ENCODE measurements around the gene PYGB.

Gene PYGB

DNA sequence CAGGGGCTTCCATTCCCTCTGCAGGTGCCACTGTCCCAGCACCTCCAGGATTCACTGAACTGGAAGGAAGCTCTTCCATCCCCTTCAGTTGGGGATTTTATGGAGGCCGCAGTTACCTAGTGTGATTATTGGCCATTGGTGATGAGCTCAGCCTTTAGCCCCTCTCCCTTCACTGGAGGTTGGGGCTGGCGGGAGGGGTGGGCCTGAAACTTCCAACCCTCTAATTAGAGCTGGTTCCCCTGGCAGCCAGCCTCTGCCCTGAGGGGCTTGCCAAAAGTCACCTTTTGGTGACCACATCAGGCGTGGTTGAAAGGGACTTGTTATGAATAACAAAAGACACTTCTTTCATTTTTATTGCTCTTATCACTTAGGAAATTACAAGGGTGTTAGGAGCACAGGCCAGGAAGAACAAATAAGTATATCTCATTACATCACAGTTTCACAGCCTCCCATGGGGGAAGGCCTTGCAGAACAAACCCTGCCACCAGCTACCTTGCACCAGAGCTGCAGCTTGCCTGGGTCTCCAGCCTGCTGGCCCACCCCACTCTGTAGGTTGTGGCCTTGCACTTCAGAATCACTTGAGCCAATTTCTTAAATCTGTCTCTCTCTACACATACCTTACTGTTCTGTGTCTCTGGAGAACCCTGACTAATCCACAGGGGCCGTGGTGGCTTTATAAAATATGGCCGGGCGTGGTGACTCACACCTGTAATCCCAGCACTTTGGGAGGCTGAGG, 5.0 kb downstream of the PYGB start:
- H3K4me1 ChIP-seq (ENCODE audit: low read depth, poor library complexity, severe bottlenecking) = peaks cover 60% of the 10 kb centered on the region

DNA sequence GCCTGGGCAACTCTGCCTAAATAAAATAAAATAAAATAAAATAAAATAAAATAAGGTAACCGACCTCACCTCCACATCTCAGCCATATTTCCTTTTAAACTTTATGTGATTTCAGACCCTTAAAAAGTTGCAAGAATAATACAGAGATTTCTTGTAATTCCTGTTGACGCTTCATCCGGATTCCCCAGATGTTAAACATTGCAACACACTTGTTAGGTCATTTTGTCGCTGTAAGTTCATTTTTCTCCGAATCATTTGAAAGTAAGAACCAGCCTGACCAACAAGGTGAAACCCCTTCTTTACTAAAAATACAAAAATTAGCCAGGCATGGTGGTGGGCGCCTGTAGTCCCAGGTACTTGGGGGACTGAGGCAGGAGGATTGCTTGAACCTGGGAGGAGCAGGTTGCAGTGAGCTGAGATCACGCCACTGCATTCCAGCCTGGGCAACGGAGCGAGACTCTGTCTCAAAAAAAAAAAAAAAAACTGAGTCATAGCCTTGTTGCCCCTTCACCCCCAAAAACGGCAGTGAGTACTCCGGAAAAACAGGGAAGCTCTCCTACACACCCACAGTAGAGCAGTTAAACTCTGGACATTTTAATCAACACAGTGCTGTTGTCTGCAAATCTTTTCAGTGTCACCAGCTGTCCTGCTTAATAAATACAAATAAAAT, 5.9 kb downstream of the PYGB start:
- H3K9ac ChIP-seq = no peak overlapping the region
- peaks cover 59% of the 10 kb centered on the region for H3K79me2 ChIP-seq (ENCODE audit: insufficient read depth, low read depth)
- peaks cover 60% of the 10 kb centered on the region for H3K4me1 ChIP-seq (ENCODE audit: low read depth, poor library complexity, severe bottlenecking)
- H3K4me2 ChIP-seq = no peak overlapping the region
- H2AFZ ChIP-seq (ENCODE audit: low read depth) = no peak overlapping the region
- no peak overlapping the region for H3K27ac ChIP-seq
- no peaks in the 10 kb centered on the region for H4K20me1 ChIP-seq (ENCODE audit: insufficient read depth)
- TF ChIP-seq, protein P1, sequence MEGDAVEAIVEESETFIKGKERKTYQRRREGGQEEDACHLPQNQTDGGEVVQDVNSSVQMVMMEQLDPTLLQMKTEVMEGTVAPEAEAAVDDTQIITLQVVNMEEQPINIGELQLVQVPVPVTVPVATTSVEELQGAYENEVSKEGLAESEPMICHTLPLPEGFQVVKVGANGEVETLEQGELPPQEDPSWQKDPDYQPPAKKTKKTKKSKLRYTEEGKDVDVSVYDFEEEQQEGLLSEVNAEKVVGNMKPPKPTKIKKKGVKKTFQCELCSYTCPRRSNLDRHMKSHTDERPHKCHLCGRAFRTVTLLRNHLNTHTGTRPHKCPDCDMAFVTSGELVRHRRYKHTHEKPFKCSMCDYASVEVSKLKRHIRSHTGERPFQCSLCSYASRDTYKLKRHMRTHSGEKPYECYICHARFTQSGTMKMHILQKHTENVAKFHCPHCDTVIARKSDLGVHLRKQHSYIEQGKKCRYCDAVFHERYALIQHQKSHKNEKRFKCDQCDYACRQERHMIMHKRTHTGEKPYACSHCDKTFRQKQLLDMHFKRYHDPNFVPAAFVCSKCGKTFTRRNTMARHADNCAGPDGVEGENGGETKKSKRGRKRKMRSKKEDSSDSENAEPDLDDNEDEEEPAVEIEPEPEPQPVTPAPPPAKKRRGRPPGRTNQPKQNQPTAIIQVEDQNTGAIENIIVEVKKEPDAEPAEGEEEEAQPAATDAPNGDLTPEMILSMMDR (conservative IDR thresholded peaks at IDR 0.05; ENCODE audit: low read depth, low read length) = no peak
- H3K4me3 ChIP-seq (IDR thresholded peaks at IDR 0.05; ENCODE audit: insufficient read depth, low read depth, low read length) = no peak overlapping the region
- no peaks in the 10 kb centered on the region for H3K36me3 ChIP-seq (ENCODE audit: insufficient read depth)
- H3K27me3 ChIP-seq (ENCODE audit: insufficient read depth, low read depth) = no peaks in the 10 kb centered on the region

More for the DNA sequence above, 5.0 kb downstream of the PYGB start:
- TF ChIP-seq, protein P1 (conservative IDR thresholded peaks at IDR 0.05; ENCODE audit: low read depth, low read length) = no peak
- Histone ChIP-seq H3K27ac (no peak overlapping the region), H3K27me3 (ENCODE audit: insufficient read depth, low read depth) (no peaks in the 10 kb centered on the region), H3K4me2 (peak overlapping the region; percentile 13; the same call in 1 of the 2 replicates), H3K9ac (no peak overlapping the region), H3K79me2 (ENCODE audit: insufficient read depth, low read depth) (peaks cover 62% of the 10 kb centered on the region), H3K4me3 (IDR thresholded peaks at IDR 0.05; ENCODE audit: insufficient read depth, low read depth, low read length) (no peak overlapping the region), H2AFZ (ENCODE audit: low read depth) (no peak overlapping the region), H3K36me3 (ENCODE audit: insufficient read depth) (no peaks in the 10 kb centered on the region), H4K20me1 (ENCODE audit: insufficient read depth) (no peaks in the 10 kb centered on the region)

DNA sequence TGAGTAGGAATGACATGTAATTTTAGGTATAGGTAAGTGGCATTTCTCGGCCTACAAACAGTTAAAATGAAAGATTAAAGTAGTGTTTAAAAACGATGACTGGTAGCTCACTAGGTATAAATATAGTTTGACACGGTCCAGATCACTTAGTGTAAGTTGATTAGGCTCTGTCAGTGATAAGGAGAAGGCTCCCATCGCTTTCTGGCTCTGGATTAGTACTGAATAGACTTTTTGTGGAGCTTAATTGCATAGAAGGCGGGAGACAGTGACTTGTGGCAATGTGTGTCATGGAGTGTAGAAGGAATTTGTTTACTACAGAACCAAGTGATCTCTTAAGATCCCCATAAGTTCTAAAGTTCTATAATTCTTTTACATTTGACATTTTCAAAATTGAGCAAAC, 6.7 kb downstream of the PYGB start:
- Histone ChIP-seq H3K9ac (no peak overlapping the region), H3K27me3 (ENCODE audit: insufficient read depth, low read depth) (no peaks in the 10 kb centered on the region), H3K36me3 (ENCODE audit: insufficient read depth) (no peaks in the 10 kb centered on the region), H3K4me3 (IDR thresholded peaks at IDR 0.05; ENCODE audit: insufficient read depth, low read depth, low read length) (no peak overlapping the region), H3K4me1 (ENCODE audit: low read depth, poor library complexity, severe bottlenecking) (peaks cover 56% of the 10 kb centered on the region), H3K27ac (no peak overlapping the region), H3K4me2 (no peak overlapping the region), H4K20me1 (ENCODE audit: insufficient read depth) (no peaks in the 10 kb centered on the region), H3K79me2 (ENCODE audit: insufficient read depth, low read depth) (peaks cover 51% of the 10 kb centered on the region), H2AFZ (ENCODE audit: low read depth) (no peak overlapping the region)
- TF ChIP-seq, protein P1 (conservative IDR thresholded peaks at IDR 0.05; ENCODE audit: low read depth, low read length) = no peak

GRCh38 chr20:25254986-25255680, 7.2 kb downstream of the PYGB start:
- no peak overlapping the region for H3K27ac ChIP-seq
- H2AFZ ChIP-seq (ENCODE audit: low read depth) = no peak overlapping the region
- H3K4me1 ChIP-seq (ENCODE audit: low read depth, poor library complexity, severe bottlenecking) = peaks cover 51% of the 10 kb centered on the region
- H4K20me1 ChIP-seq (ENCODE audit: insufficient read depth) = no peaks in the 10 kb centered on the region
- no peaks in the 10 kb centered on the region for H3K27me3 ChIP-seq (ENCODE audit: insufficient read depth, low read depth)
- H3K4me2 ChIP-seq = no peak overlapping the region
- H3K79me2 ChIP-seq (ENCODE audit: insufficient read depth, low read depth) = peaks cover 45% of the 10 kb centered on the region
- H3K36me3 ChIP-seq (ENCODE audit: insufficient read depth) = no peaks in the 10 kb centered on the region
- TF ChIP-seq, protein P1 (conservative IDR thresholded peaks at IDR 0.05; ENCODE audit: low read depth, low read length) = no peak
- H3K4me3 ChIP-seq (IDR thresholded peaks at IDR 0.05; ENCODE audit: insufficient read depth, low read depth, low read length) = no peak overlapping the region
- H3K9ac ChIP-seq = no peak overlapping the region

Measured in KMS-11 (cell line).